Central memory CD8-positive, alpha-beta T cell (primary cell): ENCODE data around the gene DUXB.
A peak's percentile ranks its signal among the peaks of the same experiment; 100 is the strongest.

Experiments
- ATAC-seq: fragments of 150-1000 bp; cut with Tn5 transposase; replicated peaks from 2 replicates; pipeline ENCODE4 v1.10.0; 2022; ENCODE audit warnings: mild to moderate bottlenecking, moderate FRiP score, moderate number of reproducible peaks; ENCODE audit not compliant: poor library complexity, severe bottlenecking; ENCODE audit errors: extremely low read depth
- DNase-seq, 2 donors: peaks; one replicate each; pipeline ENCODE4 v3.0.0; 2021; ENCODE audit warnings: low spot score in 2 of 2
- H3K27ac Mint-ChIP-seq: one replicate; pipeline ENCODE4 v1.8.0; 2022; ENCODE audit warnings: low read depth, mild to moderate bottlenecking, moderate library complexity, mixed read lengths
- H3K27me3 Mint-ChIP-seq: one replicate; pipeline ENCODE4 v1.8.0; 2022; ENCODE audit warnings: mixed read lengths
- H3K36me3 Mint-ChIP-seq: one replicate; pipeline ENCODE4 v1.8.0; 2022; ENCODE audit warnings: mild to moderate bottlenecking, moderate library complexity, mixed read lengths; ENCODE audit not compliant: insufficient read depth
- H3K4me1 Mint-ChIP-seq: one replicate; pipeline ENCODE4 v1.8.0; 2022; ENCODE audit warnings: mixed read lengths
- H3K4me3 Mint-ChIP-seq: one replicate; pipeline ENCODE4 v1.8.0; 2022; ENCODE audit warnings: mild to moderate bottlenecking, moderate library complexity, mixed read lengths
- H3K9me3 Mint-ChIP-seq: one replicate; pipeline ENCODE4 v1.8.0; 2022; ENCODE audit warnings: mixed read lengths

The DUXB gene

DNA sequence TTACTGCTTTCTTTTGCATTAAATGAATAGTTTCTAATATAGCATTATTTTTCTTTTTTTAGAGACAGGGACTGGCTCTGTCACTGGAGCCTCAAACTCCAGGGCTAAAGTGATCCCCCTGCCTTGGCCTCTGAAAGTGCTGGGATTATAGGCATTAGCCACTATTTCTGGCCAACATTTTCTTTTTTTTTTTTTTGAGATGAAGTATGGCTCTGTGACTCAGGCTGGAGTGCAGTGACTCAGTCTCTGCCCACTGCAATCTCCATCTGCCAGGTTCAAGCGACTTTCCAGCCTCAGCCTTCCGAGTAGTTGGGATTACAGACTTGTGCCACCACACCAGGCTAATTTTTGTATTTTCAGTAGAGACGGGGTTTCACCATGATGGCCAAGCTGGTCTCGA lies 2.0 kb upstream of the DUXB start:
- Mint-ChIP-seq H3K36me3 (no peaks in the 10 kb centered on the region), H3K4me3 (no peak overlapping the region), H3K27ac (no peak overlapping the region), H3K9me3 (no peaks in the 10 kb centered on the region), H3K4me1 (no peaks in the 10 kb centered on the region), H3K27me3 (peaks cover 23% of the 10 kb centered on the region)
- DNase-seq, result no peak
- ATAC-seq, result no peak

DNA sequence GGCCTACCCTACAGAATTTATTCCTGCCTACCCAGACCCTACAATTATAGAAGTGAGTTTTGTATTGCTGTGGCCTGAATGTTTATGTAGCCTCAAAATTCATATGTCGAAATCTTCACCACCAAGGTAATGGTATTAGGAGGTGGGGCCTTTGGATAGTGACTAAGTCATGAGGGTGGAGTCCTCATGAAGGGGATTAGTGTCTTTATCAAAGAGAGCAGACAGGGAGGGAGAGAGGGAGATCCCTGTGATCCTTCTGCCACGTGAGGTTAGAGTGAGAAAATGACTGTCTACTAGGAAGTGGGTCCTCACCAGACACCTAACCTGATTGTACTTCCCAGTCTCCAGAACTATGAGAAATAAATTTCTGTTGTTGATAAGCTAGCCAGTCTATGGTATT lies 981 bp upstream of the DUXB start:
- no peaks in the 10 kb centered on the region for H3K9me3 Mint-ChIP-seq
- peaks cover 22% of the 10 kb centered on the region for H3K27me3 Mint-ChIP-seq
- H3K4me3 Mint-ChIP-seq, result no peak overlapping the region
- ATAC-seq, result no peak
- DNase-seq, result no peak
- no peak overlapping the region for H3K27ac Mint-ChIP-seq
- H3K4me1 Mint-ChIP-seq, result no peaks in the 10 kb centered on the region
- H3K36me3 Mint-ChIP-seq, result no peaks in the 10 kb centered on the region

DNA sequence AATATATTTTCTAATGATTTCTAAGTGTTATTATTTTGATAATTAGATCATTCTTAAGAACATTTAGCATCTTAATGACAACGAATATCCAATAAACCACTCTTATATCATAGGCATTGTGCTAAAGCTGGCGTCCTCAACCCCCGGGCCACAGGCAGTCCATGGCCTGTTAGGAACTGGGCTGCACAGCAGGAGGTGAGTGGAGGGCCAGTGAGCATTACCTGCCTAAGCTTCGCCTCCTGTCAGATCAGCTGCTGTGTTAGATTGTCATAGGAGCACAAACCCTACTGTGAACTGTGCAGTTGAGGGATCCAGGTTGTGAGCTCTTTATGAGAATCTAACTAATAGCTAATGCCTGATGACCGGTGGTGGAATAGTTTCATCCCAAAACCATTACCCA lies 3.7 kb downstream of the DUXB start:
- no peaks in the 10 kb centered on the region for H3K27me3 Mint-ChIP-seq
- no peaks in the 10 kb centered on the region for H3K36me3 Mint-ChIP-seq
- ATAC-seq (no peak), DNase-seq (no peak)
- H3K4me3 Mint-ChIP-seq, result no peak overlapping the region
- no peaks in the 10 kb centered on the region for H3K9me3 Mint-ChIP-seq
- no peaks in the 10 kb centered on the region for H3K4me1 Mint-ChIP-seq
- H3K27ac Mint-ChIP-seq, result no peak overlapping the region

DNA sequence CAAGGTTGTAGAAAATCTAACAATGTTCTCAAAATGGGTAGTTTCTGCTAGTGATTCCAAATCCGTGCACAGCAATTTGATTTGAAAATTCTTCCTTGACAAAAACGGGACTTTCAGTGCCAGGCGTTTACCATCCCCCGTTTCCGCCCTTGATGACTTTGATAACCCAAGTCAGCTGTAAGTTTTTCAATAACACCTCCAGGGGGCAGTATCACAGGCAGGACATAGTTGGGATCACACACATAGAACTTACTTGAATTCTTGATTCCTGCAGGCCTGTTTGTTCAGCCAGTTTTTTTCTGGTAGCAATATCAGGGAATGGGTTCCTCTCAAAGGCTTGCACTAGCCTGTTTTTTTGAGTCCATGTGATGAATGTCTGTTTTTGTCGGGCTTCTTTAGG lies 5.6 kb downstream of the DUXB start:
- Mint-ChIP-seq H3K9me3 (no peaks in the 10 kb centered on the region), H3K27me3 (no peaks in the 10 kb centered on the region), H3K4me1 (no peaks in the 10 kb centered on the region), H3K27ac (no peak overlapping the region), H3K4me3 (no peak overlapping the region), H3K36me3 (no peaks in the 10 kb centered on the region)
- no peak for ATAC-seq
- no peak for DNase-seq

DNA sequence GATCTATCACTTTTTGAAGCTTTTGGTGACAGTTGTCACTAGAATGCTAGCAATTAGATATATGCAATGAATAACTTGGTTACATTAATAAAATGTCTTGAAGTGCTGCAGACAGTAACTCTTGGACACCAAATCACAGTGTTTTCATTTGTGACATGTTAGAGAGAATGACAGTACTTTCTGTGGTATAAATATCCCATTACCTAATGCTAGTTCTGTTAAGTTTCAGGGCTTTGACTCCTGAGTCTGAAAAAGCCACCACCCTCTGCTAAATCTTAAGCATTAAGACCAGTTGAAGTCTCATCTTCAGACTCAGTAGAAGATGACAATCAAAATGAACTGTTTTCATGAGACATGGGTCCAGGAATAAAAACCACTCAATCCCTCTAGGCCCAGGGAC lies 13.9 kb downstream of the DUXB start:
- H3K4me3 Mint-ChIP-seq, result no peak overlapping the region
- ATAC-seq (no peak), DNase-seq (no peak)
- H3K4me1 Mint-ChIP-seq, result peaks cover 4% of the 10 kb centered on the region
- no peaks in the 10 kb centered on the region for H3K27me3 Mint-ChIP-seq
- no peaks in the 10 kb centered on the region for H3K36me3 Mint-ChIP-seq
- H3K27ac Mint-ChIP-seq, result no peak overlapping the region
- H3K9me3 Mint-ChIP-seq, result no peaks in the 10 kb centered on the region

DNA sequence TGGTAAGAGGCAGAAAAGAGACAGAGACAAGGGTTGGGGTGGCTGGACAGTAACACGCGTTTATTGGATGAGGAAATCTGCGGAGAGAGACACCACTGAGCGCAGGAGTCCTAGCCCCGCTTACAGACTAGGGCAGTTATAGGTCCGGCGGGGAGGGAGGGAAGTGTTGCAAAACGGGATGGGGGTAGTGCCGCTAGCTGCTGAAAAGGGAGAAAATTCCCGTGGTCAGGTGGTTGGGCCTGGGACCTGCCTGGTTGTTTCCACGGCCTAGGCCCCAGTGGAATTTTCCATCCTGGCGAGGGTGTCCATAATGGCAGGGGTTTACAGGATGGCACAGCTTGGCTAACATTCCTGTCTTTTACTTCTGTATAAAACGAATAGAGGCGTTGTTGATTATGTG lies 19.0 kb downstream of the DUXB start:
- DNase-seq (no peak), ATAC-seq (no peak)
- no peaks in the 10 kb centered on the region for H3K9me3 Mint-ChIP-seq
- peaks cover 3% of the 10 kb centered on the region for H3K36me3 Mint-ChIP-seq
- H3K4me3 Mint-ChIP-seq, result no peak overlapping the region
- no peaks in the 10 kb centered on the region for H3K4me1 Mint-ChIP-seq
- H3K27ac Mint-ChIP-seq, result no peak overlapping the region
- no peaks in the 10 kb centered on the region for H3K27me3 Mint-ChIP-seq

DNA sequence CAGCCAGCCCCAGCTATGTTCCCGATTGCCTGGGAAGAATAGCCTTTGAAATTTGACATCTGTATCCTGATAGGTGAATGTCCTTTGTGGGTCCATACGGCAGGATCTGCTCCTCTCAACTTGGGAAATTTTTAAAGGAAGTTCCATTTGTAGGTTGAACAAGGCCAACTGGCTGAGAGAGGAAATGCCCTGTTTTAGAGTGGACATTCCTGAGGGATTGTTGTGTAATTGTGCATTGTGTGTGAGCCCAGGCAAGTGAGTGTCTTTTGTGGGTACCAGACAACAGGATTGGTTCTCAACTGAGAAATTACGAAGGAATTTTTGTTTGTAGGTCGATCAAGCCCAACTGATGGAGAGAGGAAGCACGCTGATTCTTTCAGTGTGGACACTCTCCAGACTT lies 21.9 kb downstream of the DUXB start:
- Mint-ChIP-seq H3K27me3 (no peaks in the 10 kb centered on the region), H3K4me1 (no peaks in the 10 kb centered on the region), H3K27ac (no peak overlapping the region), H3K36me3 (peaks cover 3% of the 10 kb centered on the region), H3K4me3 (no peak overlapping the region), H3K9me3 (no peaks in the 10 kb centered on the region)
- DNase-seq (no peak), ATAC-seq (no peak)

DNA sequence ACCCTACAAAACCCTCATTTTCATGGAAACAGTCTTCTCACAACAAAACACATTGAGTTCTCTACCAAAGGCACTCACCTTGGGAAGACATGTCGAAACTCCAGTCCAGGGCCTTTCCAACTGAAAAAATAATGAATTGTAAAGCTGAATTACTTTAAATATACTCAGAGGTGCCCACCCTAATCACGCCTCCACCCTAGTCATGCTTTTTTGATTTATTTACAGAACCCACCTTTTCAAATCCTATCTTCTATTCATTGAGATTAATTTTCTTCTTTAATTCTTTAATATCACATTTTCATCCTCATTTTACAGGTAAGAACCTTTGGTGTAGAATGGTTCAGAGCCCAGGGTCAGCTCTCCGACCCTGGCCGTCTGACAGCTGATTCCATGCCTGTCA lies 24.4 kb downstream of the DUXB start, which contains the start of gene CPHXL2:
CPHXL2 (minus strand) TSS at position 101 of the 400 bp plus-strand sequence; CDS start at position 91, 10 bp downstream.
- no peak within 1 kb of the TSS for H3K27ac Mint-ChIP-seq
- DNase-seq, result no peak
- H3K36me3 Mint-ChIP-seq, result peaks cover 3% of the 10 kb centered on the region
- H3K27me3 Mint-ChIP-seq, result no peaks in the 10 kb centered on the region
- ATAC-seq, result no peak
- H3K4me3 Mint-ChIP-seq, result no peak within 1 kb of the TSS
- H3K9me3 Mint-ChIP-seq, result no peaks in the 10 kb centered on the region
- no peaks in the 10 kb centered on the region for H3K4me1 Mint-ChIP-seq

DNA sequence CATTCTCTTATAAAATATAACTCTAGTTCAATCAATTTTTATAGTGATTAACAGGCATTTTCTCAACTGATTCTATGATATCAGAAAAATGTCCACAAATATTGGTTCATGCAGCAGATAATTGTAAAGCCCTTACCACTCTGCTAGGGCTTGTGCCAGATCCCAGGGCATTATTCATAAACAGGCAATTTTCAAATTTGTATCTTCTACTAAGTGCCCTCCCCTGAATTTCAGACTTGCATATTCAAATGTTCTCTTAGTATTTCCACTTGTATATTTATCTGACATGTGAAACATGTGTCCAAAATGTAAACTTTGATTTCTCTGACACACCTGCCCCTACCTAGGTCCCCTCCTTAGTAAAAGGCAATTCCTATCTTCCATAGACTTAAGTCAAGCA lies 33.8 kb downstream of the DUXB start:
- no peaks in the 10 kb centered on the region for H3K4me1 Mint-ChIP-seq
- H3K27me3 Mint-ChIP-seq, result no peaks in the 10 kb centered on the region
- peaks cover 4% of the 10 kb centered on the region for H3K36me3 Mint-ChIP-seq
- DNase-seq, result no peak
- ATAC-seq, result no peak
- no peaks in the 10 kb centered on the region for H3K9me3 Mint-ChIP-seq
- H3K27ac Mint-ChIP-seq, result no peak overlapping the region
- no peak overlapping the region for H3K4me3 Mint-ChIP-seq

DNA sequence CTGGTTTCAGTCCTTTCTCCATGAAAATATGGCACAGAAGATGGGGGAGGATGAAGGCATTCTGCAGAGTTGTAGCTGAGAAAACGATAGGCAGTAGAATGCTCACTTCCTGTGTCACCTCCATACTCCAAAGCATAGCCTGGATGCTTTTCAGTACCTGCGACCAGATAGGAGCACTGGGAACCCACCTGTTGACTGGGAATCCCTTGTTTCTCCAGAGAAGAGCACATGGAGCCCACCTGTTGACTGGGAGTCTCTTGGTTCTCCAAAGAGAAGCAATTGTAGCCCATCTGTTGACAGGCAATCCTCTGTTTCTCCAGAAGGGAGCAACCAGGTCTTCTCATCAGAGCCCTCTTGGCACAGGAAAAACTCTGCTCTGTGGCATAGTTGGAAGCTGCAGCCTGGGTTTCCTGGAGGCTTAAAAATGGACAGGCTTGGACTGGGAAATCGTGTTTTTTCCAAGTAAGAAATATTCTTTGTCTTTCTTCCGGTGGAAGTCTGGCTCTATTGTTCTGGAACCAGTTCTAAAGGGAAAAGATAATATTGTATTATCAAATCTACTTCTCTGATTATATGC lies 40.4 kb downstream of the DUXB start:
- H3K27ac Mint-ChIP-seq, result no peak overlapping the region
- H3K27me3 Mint-ChIP-seq, result no peaks in the 10 kb centered on the region
- ATAC-seq (no peak), DNase-seq (no peak)
- peaks cover 40% of the 10 kb centered on the region for H3K36me3 Mint-ChIP-seq
- H3K9me3 Mint-ChIP-seq, result no peaks in the 10 kb centered on the region
- H3K4me1 Mint-ChIP-seq, result peaks cover 34% of the 10 kb centered on the region
- no peak overlapping the region for H3K4me3 Mint-ChIP-seq

DNA sequence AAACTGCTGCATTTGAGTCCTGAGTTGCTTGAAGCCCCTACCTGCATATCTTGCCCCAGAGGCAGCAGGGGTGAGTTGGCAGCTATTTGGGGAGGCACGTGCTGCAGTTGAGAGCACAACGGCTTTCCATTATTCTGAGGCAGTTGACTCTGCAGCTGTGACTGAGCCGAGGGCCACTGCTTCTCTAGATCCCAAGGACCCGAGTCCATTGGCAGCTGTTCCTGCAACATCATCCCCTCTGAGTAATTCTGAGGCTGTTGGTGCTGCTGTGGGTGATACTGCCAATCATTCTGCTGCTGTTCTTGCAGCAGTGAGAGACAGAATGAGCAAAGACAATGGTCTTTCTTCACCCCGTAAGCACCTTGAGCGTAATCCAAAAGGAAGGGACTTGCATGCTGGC lies 40.9 kb downstream of the DUXB start:
- Mint-ChIP-seq H3K27me3 (no peaks in the 10 kb centered on the region), H3K9me3 (no peaks in the 10 kb centered on the region), H3K4me1 (peaks cover 37% of the 10 kb centered on the region), H3K36me3 (peaks cover 45% of the 10 kb centered on the region), H3K27ac (peak overlapping the region; percentile 44), H3K4me3 (no peak overlapping the region)
- ATAC-seq (no peak), DNase-seq (no peak)

DNA sequence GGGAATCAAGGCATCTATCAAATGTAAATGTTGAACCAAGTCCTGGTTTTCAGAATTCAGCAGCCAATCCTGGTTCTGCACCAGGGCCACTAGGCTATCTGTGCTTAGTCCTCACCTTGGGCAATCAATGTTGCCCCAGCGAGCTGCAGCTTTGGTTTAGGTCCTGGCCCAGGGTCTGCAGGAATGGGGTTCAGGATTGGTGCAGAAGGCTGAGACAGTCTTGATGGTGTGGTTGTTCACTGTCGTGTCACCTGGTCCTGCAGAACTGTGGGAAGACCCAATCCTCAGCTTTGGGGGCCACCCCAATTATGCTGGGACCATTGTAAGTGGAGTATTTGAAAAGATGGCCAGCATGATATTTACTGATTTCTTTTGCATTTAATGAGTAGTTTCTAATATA lies 43.1 kb downstream of the DUXB start:
- DNase-seq (no peak), ATAC-seq (no peak)
- Mint-ChIP-seq H3K36me3 (peaks cover 64% of the 10 kb centered on the region), H3K4me1 (peaks cover 50% of the 10 kb centered on the region), H3K4me3 (no peak overlapping the region), H3K27me3 (no peaks in the 10 kb centered on the region), H3K9me3 (no peaks in the 10 kb centered on the region), H3K27ac (no peak overlapping the region)

DNA sequence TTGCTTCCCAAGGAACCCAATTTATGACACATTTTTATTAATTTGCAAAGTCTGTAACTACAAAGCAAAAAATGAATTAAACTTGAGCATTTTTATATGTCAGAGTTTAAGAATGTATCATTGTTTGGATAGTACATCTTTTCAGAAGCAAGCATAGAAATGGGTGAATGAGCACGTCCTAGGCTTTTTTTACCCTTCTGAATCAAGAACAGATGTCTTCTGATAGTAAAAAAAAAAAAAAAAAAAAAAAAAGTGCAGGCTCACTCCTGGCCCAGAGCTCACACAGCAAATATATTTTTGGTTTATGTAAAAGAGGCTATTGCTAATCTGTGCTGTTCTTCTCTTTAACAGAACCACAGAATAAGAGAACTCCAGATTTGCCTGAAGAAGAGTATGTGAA lies 47.3 kb downstream of the DUXB start:
- Mint-ChIP-seq H3K9me3 (no peaks in the 10 kb centered on the region), H3K27me3 (no peaks in the 10 kb centered on the region), H3K27ac (peak overlapping the region; percentile 86), H3K36me3 (peaks cover 74% of the 10 kb centered on the region), H3K4me3 (peak overlapping the region; percentile 81), H3K4me1 (peaks cover 73% of the 10 kb centered on the region)
- DNase-seq, result no peak
- ATAC-seq, result no peak
